IPS-NIHi7 (cell line): Measurements from ENCODE around the gene HMGCL.
"Not testable (repeated sequence)": the region's sequence is repeated elsewhere in the genome, so short reads cannot be mapped to it uniquely, and the experiment has no call there.

ENCODE experiments used
- DNase-seq: peaks from one replicate; pipeline ENCODE4 v3.0.0; 2012; ENCODE audit warnings: mixed read lengths; ENCODE audit errors: extremely low spot score

HMGCL gene

DNA sequence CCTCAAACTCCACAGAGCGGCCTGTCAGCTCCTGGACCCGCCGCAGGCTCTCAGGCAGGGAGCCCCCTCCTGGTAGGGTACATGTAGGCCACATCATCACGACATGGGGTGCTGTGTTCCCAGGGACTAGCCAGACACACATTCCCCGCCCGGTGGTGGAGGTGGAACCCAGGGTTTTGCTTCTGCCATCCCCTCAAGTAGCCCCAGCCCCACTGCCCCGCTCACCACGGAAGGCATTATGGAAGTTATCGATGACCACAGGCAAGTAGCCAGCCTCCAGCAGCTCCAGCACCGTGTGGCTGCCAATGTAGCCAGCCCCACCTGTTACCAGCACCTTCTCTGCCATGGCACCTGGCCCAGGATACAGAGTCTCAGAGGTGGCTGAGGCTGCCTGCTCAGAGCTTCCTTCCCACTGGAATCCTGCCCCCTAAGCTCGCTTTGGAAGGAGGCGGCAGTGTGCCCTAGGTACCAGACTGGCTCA, 26.5 kb downstream of the HMGCL start:
- DNase-seq, result peak; percentile 37

GRCh38 chr1:23797478-23798448, 27.5 kb downstream of the HMGCL start:
- no peak for DNase-seq

- DNase-seq, result peak; percentile 44
Measured at GRCh38 chr1:23796466-23797271, 28.6 kb downstream of the HMGCL start.

DNA sequence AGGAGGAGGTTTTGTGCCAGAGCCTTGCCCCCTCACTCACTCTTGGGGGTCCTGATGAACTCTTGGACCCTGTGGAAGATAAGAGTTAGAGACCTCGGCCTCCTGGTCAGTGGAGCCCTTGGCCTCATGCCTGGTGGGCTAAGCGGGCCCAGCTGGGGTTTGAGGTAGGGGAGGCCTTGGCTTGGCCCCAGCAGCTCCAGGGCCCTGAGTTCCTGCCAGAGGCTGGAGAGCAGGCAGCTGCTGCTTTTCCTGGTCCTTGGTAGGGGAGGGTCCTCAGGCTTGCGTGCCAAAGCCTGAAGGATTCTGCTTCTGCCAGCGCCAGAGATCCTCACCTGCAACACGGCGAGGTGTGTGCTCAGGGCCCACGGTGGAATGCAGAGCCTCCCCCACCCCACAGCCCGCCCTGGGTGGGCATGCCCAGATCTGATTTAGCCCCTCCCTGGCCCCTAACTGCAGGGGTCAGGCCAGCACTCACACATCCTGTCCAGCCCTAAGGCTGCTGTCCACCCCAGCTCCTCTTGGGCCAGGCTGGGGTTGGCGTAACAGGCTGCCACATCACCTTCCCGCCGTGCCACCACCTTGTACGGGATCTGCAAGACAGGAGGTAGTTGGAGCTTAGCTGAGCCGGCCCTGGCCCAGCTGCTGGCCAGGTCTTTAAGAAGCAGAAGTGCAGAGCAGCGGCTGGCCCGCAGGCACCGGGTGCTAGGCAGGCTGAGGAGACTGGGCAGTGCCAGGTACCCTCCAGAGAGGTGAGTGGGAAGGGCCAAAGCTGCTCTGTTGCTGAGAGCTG, 29.4 kb downstream of the HMGCL start:
- DNase-seq, result no peak

- DNase-seq, result not testable (repeated sequence)
Measured at GRCh38 chr1:23794732-23795182, 30.5 kb downstream of the HMGCL start.

GRCh38 chr1:23793861-23794731, 31.1 kb downstream of the HMGCL start:
- no peak for DNase-seq

- no peak for DNase-seq
Measured at GRCh38 chr1:23793018-23793781, 32.0 kb downstream of the HMGCL start.

DNA sequence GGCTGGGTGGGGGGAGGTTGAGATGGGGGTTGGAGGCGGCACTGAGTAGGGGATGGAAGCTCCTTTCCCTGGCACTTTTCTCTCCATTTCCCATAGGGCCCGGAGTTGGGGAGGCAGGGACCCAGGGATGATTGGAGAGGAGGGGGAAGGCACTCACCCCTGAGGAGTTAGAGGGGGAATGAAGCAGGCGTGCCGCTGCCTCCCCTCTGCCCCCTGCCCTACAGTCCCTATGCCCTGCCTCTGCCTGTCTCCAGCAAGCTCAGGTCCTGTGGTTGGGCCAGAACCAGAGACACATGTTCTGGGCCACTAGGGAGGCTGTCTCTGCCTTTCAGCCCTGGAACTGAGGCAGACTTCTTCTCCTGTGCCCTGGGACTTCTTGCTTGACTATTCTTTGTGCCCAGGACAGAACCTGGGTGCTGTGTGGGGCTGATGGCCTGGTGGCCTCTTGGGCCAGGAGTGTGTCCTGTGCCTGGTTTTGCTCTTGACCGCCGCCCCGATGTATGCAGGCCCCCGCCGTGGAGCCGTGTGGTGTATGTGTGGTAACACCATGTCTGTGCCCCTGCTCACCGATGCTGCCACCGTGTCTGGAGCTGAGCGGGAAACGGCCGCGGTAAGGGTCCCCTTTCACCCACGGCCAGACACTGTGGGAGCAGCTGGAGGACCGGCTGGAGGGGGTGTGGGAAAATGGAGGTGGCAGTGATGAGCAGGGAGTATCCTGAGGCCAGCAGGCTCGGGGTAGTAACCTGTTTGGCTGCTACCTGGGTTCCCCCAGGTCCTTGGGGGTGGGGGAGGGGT, 32.9 kb downstream of the HMGCL start:
- no peak for DNase-seq

- peak; percentile 73 for DNase-seq
Measured at GRCh38 chr1:23791516-23792047, 33.6 kb downstream of the HMGCL start.

DNA sequence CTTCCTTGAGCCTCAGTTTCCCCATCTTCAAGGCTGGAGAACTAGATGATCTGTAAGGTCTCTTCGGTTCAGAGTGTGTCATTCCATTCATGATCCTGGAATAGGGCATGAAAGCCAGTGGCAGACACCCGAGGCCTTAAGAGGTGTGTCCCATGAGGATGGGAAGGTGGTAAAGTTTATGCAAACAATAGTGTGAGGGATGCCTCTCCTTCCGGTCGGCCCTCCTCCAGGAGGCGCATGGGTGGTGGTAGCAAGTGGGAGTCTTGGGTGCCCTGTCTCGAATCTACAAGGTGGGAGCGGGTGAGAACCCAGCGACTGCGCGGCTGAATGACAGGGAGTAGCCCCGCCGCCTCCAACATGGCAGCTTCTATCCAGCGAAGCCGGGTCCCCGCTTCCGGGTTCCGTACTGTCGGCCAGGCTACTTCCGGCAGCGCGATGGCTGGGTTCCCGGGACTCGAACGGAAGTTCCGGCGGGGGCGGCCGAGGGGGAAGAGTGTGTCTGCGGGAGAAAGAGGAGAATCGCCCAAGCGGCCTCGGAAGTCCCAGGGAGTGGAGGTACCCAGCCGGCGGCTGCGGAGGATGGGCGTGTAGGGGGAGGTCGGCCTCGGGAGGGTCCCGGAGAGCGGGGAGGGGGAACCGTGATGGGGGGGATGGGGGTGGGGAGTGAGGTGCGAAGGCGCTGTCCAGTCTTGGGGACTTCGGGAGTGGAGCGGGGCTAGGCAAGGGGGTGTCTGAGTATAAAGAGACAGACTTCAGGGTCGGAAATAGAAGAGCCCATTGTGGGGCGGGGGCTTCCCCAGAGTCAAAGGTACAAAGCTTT, 34.3 kb downstream of the HMGCL start, which contains the start of gene LYPLA2:
Gene LYPLA2, plus strand, starts transcription at position 450 of the 820 bp plus-strand sequence. CDS start 1,538 bp downstream, outside the sequence.
- peak; percentile 89 for DNase-seq

GRCh38 chr1:23788695-23789094, 36.5 kb downstream of the HMGCL start:
- DNase-seq, result no peak

GRCh38 chr1:23787701-23788100, 37.5 kb downstream of the HMGCL start:
- DNase-seq, result no peak

- DNase-seq, result no peak
Measured at GRCh38 chr1:23784846-23785245, 40.4 kb downstream of the HMGCL start.

- not testable (repeated sequence) for DNase-seq
Measured at GRCh38 chr1:23783141-23783540, 42.1 kb downstream of the HMGCL start.

DNA sequence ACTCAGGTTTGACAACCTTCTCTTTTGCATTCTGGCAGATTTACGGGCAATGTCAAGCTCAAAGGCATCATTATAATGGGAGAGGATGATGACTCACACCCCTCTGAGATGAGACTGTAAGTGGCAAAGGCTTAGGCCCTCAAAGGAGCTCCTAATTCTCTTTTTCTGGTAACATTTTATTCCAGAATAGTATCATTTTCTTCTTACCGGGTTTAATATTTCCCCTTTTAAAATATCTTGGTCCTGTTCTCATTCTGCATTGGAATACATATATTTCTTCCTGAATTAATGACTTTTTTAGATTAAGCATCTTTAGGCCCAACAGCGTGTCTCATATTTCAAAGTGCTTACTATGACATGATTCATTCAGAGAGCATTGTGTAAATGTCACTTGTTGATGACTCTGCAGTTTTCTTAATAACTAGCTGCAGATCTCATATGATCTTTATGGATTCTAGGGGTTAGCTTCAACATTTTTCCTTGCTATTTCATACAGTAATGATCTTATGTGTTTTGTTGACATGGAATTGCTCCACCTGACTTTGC, 45.3 kb downstream of the HMGCL start:
- no peak for DNase-seq

- DNase-seq, result peak; percentile 96
Measured at GRCh38 chr1:23777979-23778814, 47.0 kb downstream of the HMGCL start, which contains the start of gene PITHD1. Gene PITHD1, plus strand, starts transcription at chr1:23778418. Its CDS starts 98 bp downstream, at chr1:23778516.
